NCI-H526 (cell line): ENCODE data around the gene TFR2.

ENCODE experiments used
- DNase-seq, 2 experiments: peaks; one replicate each; lab custom pipeline; 2025; lab: John Stamatoyannopoulos, UW

The TFR2 gene

GRCh38 chr7:100585511-100586265 lies 55.7 kb downstream of the TFR2 start, which contains the start of gene LRCH4:
LRCH4 (minus strand) TSS chr7:100586129; CDS start chr7:100586100, 29 bp downstream.
- peak; percentile 83 to 94 for DNase-seq

GRCh38 chr7:100584683-100585510 lies 56.5 kb downstream of the TFR2 start:
- peak in 1 of 2 experiments; percentile 63 for DNase-seq

GRCh38 chr7:100584054-100584682 lies 57.2 kb downstream of the TFR2 start:
- DNase-seq, result no peak

GRCh38 chr7:100583132-100584053 lies 58.0 kb downstream of the TFR2 start:
- DNase-seq, result no peak

- DNase-seq, result no peak
These were observed 58.7 kb downstream of the TFR2 start for GRCh38 chr7:100582650-100583049.

DNA sequence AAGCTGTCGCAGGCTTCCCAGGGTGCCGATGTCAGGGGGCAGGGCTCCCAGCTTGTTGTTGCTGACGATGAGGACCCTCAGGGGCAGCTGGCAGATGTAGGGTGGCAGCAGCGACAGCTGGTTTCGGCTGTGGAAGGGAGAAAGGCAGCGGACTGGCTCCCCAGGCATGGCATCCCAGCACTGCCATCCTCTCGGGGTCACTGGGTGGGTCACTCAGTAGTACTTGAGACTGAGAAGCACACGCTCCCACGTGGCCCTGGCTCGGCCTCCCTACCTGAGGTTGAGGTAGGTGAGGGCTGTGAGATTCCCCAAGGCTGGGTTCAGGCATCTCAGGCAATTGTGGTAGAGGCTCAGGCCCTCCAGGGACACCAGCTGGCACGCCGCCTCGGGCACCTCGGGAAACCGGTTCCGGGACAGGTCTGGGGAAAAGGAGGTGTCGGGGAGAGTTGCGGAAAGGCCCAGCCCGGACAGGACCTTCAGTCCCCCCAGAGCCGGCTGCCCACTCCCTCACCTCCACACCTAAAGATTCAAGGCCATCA lies 59.2 kb downstream of the TFR2 start:
- DNase-seq, result no peak

GRCh38 chr7:100580466-100581283 lies 60.7 kb downstream of the TFR2 start:
- no peak for DNase-seq

GRCh38 chr7:100578246-100579183 lies 62.8 kb downstream of the TFR2 start:
- no peak for DNase-seq

DNA sequence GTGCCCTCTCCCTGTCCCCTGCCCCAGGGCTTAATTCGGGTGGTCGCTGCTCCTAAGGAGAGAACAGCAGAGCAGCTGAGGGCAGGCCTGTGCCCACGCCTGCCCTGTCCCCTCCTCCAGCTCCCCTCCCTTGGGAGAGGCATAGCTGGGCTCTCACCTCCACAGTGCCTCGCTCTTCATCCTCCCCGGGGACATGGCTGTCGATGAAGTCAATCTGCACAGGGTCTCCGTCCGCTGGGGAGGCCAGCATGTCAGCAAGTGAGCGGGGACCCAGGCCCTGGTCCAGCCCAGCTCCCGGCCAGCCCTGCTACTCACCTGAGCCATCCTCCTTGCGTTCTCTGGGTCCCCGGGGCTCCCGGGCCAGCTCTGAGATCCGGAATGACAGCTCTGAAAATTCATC lies 63.8 kb downstream of the TFR2 start:
- DNase-seq, result no peak

GRCh38 chr7:100577103-100577502 lies 64.2 kb downstream of the TFR2 start:
- DNase-seq, result no peak

GRCh38 chr7:100576384-100576993 lies 64.9 kb downstream of the TFR2 start:
- no peak for DNase-seq

- no peak for DNase-seq
These were observed 65.5 kb downstream of the TFR2 start for GRCh38 chr7:100575746-100576383.

DNA sequence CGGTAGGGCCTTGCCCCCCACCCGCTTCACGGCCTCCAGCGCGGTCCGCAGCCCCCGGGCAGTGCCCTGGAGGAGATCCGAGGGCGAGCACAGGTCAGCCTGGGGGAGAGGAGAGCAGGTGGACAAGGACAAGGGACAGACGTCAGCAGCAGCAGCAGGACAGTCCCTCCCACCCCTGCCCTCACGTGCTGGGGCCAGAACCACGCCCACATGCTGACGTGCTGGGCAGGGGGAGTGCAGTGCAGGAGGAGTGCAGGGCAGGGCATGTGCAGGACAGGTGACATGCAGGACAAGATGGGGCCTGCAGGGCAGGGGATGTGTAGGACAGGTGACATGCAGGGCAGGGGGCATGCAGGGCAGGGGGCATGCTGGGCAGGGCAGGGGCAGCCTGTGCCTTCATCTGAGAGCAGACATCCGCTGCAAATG lies 66.1 kb downstream of the TFR2 start:
- DNase-seq, result no peak

DNA sequence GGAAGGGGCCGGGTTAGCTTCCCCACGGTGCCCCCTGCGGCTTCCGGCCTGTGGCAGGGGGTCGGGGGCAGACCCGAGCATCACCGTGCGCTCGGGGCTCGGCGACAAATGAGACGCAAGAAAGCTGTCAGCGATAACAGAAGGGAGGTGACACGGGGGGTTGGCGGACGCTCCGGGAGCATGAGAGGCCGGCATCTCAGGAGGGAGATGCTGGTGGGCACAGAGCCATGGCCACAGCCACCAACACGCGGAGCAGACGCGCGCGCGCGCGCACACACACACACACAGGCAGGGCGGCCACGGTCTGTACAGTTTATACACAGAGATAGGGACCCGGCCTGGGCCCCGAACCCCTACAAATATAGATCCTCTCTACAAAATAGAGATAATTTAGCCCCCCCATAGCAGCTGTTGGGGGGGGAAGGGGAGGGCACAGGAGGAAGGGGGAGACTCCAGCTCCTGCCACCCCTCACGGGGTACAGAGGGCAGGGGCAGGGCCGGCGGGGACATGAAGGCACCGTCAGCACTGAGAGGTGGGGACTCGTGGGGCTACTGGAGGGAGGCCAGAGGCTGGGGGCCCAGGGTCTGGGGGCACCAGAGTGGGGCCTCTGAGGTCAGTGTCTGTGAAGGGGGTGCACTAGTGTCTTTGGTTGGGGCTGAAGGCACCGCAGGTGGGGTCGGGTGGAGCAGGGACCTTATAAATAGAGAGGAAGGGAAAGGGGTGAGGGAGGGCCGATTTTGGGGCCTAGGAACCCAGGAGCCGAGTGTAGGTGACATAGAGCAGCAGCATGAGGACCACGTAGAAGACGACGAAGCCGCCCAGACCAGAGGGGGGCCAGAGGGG lies 66.8 kb downstream of the TFR2 start:
- no peak for DNase-seq

- DNase-seq, result no peak
These were observed 67.5 kb downstream of the TFR2 start, which contains the start of gene SAP25 for GRCh38 chr7:100573691-100574361. SAP25 (minus strand) TSS chr7:100573900; CDS start chr7:100573742, 158 bp downstream.

DNA sequence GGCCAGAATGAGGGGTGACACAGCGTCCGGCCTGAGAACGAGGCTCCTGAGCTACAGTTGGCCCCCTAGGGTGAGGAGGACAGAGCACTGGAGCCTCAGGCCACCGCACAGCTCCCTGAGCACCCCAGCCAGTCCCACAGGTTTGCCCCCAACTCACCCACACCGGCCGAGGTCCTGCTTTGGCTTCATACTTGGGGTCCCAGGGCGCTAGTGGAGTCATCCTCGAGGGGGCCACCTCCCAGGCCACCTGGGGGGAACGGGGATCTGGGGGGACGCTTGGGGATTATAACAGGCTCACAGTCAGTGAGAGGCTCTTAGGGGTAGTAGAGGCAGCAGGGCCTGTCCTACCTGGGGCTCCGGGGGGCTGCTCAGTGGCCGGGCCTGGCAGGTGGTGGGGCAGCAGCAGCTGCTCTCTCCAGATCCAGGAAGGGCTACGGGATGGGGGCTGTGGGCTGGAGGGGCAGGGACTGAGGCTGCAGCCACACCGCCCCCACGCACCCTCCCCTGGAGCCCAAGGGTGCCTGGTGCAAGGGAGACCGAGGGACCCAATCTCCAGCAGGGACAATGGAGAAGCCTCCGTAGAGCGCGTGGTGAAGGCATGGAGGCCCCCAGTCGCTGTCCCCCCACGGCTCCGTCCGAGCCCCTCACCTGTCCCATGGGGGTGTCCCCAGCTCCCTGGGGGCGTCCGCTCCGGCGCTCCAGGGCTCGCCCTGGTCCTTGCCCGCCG lies 68.2 kb downstream of the TFR2 start:
- no peak for DNase-seq
